ENCODE results near the gene CASP3.
"Not testable (repeated sequence)": the region's sequence is repeated elsewhere in the genome, so short reads cannot be mapped to it uniquely, and the experiment has no call there.

Gene CASP3

DNA sequence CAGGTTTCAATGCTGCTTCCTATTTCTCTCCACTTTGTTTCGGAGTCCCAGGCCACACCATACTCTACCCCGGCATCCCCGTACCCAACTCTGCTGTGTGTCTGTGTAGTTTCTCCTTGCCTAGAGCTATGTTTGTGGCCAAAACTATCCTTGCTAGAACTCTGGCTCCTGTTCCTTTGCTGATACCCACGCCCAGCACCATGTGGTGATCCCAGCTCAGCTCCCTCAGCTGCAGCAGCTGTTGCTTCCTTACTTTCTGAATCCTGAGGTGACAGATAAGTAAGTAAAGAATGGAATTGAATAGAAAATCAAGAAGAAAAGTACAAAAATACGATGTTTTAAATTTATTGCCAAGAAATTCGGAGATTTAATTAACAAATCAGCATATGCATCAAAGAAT lies 55.8 kb downstream of the CASP3 start:
- DNase-seq, result no peak

DNA sequence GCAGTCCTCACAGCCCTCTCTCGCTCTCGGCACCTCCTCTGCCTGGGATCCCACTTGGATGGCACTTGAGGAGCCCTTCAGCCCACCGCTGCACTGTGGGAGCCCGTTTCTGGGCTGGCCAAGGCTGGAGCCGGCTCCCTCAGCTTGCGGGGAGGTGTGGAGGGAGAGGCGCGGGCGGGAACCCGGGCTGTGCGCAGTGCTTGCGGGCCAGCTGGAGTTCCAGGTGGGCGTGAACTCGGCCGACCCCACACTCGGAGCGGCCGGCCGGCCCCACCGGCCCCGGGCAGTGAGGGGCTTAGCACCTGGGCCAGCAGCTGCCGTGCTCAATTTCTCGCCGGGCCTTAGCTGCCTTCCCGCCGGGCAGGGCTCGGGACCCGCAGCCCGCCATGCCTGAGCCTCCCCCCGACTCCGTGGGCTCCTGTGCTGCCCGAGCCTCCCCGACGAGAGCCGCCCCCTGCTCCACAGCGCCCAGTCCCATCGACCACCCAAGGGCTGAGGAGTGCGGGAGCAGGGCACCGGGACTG lies 57.4 kb downstream of the CASP3 start:
- DNase-seq, result not testable (repeated sequence)

DNA sequence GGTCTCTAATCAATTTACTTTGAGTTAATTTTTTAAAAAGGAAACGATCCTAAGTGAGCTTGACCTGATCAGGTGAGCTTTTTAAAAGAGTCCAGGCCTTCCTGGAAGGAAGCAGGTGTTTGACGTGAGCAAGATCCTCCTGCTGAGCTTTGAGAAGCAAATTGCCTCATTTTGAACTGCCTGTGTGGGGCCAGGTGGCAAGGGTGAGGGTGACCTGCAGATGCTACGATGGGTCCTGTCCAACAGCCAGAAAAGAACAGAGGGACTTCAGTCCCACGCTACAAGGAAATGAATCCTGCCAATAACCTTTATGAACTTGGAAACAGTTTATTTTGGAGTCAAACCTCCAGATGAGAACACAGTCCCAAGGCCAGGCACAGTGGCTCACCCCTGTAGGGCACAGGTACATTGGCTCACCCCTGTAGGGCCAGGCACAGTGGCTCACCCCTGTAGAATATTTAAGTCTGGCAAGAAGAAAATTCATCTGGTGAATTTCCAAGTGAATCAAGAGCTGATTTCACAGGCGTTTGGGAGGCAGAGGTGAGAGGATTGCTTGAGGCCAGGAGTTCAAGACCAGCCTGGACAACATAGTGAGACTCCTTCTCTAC lies 58.1 kb downstream of the CASP3 start:
- no peak for DNase-seq

DNA sequence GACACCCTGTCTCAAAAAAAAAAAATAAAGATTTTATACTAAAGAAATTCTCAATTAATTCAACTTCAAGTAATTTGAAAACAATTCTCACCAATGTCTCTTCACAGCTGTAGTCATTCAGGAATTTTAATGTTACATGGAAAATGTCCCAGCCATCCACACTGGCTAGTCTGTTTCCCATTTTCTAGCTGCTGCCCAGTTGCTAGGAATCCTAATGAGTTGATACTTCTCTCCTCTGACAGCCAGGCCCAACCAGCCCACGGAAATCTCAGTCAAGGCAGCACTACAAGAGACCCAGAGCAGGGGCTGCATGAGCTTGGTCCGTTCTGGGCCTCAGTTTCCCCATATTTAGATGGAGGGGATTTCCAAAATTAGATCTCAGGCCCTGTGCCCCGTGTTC lies 59.1 kb downstream of the CASP3 start:
- DNase-seq, result no peak

DNA sequence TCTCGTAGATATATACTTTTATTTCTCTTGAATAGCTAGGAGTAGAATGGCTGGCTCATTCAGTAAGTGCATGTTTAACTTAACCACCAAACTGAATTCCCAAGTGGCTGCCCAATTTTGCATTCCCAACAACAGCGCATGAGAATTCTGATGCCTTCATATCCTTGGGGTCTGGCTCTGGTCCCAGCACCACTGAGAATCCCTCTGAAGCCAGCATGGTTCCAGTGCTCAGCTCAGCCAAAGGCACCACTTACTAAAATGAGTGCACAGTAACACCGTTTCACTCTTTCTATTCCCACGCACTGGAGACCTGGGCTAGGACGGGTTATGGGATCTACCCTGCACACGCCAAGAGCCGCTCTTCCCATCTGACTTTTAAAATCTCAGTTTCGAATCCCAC lies 60.4 kb downstream of the CASP3 start:
- DNase-seq, result no peak

DNA sequence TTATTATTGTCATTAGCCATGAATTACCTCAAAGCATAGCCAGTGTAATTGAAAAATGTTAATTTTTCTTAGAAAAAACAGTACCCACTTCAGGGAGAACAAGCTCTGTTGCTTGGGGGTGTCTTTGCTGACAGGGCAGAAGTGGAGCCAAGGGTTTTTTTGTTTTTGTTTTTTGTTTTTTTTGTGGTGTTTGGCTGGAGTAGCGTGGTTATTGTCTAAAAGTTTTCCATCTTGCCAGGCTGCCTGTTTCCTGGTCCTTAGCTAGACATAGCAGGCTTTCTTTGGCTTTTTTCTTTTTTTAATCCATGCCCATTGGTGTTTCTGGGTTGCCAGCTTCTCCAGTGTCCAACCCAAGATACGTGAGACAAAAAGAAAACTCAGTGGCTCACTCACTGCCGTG lies 61.5 kb downstream of the CASP3 start:
- no peak for DNase-seq

DNA sequence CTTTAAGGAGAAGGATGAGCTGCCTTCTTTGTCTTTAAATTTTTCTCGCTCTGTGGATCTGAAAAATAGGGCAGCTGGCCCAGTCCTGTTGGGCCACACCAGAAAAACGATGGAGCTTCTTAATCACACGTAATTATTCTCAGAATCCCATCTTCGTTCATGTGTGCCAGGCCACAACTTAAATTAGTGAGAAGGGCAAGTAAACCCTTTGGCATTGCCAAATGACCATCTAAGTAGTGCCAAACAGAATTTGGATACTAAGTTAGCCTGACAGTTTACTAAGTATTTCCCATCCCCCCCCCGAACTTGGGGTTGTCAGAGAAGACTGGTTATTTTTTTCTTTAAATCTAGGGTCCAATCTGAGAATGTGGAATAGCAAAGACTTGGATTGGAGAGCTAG lies 62.0 kb downstream of the CASP3 start:
- no peak for DNase-seq

DNA sequence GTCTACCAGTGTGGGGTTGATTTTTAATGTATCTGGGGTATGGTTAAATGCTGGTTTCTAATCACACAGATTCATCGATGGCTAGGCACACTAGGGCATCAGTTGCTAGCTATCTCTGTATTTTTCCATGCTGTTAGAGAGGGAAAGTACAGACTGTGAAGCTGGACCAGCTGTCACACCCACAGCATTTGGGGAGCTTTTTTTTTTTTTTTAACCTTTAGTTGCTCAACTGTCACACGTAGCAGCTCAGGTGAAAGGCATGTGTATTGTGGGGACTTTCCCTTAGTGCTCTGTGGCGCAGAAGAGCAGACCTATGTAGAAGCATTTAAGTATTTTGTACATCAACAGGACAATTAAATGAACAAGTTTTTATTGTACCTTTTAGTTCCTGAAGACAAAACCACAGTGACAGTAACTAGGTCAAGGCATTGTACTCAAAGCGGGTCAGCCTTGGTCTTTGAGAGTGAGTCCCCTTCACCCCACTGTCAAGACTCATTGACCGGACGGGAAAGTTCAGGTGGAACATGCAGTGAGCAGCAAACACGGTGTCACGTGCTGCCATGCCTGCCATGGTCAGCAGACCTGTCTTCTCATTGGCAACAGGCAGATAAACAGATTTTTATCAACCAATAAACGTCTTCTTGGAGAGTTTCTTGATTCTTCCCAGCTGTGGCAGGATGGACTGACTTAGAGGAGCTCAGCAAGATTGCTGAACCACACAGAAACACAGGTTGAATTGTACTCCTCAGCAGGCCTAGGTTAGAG lies 65.3 kb downstream of the CASP3 start:
- no peak for DNase-seq
